H1 (cell line): ENCODE results near the gene WDR6. TPM values are rescaled to one million over a fixed set of nuclear protein-coding genes. Genes with fewer than 3 reads are reported as not detected.

Experiments used
- CTCF ChIA-PET: fragments of 300-600 bp; sonication (Branson Sonifier 250); formaldehyde crosslinking; loops from one replicate; lab custom pipeline; 2021; ENCODE audit not compliant: partially characterized antibody; lab: Charles Lee
- POLR2A ChIA-PET: fragments of 300-600 bp; sonication (Branson Sonifier 250); formaldehyde crosslinking; loops from one replicate; lab custom pipeline; 2021; ENCODE audit warnings: inconsistent platforms; ENCODE audit not compliant: partially characterized antibody; lab: Charles Lee
- DNase-seq, 2 experiments: peaks; one replicate each; pipeline versions ENCODE4 v3.0.0 to v3.0.0-alpha.2; 2010 to 2022; ENCODE audit warnings: low spot score in 2 of 2, low read depth in 1 of 2, mixed read lengths in 1 of 2
- FAIRE-seq: peaks from 2 replicates; lab custom pipeline; 2011; peaks lifted over from hg19 to GRCh38; lab: Jason Lieb, UNC
- H2AFZ ChIP-seq: 2 replicates; pipeline ENCODE4 v1.8.1; 2012; ENCODE audit warnings: low read length, inconsistent platforms
- H2AK5ac ChIP-seq: 2 replicates; pipeline ENCODE4 v1.6.1; 2013; ENCODE audit warnings: low read depth, low read length
- H2BK120ac ChIP-seq: replicated peaks from 2 replicates; pipeline ENCODE3; 2013; ENCODE audit warnings: low read depth, low read length, inconsistent platforms
- H2BK12ac ChIP-seq: 2 replicates; pipeline ENCODE4 v1.6.1; 2013; ENCODE audit warnings: low read depth, low read length
- H2BK15ac ChIP-seq: 2 replicates; pipeline ENCODE4 v1.6.1; 2013; ENCODE audit warnings: low read length
- H2BK20ac ChIP-seq: 2 replicates; pipeline ENCODE4 v1.6.1; 2013; ENCODE audit warnings: low read length
- H2BK5ac ChIP-seq: 2 replicates; pipeline ENCODE4 v1.6.1; 2013; ENCODE audit warnings: low read depth, low read length
- H3K14ac ChIP-seq: 2 replicates; pipeline ENCODE4 v1.6.1; 2013; ENCODE audit warnings: inconsistent platforms; ENCODE audit not compliant: insufficient read length
- H3K18ac ChIP-seq: 2 replicates; pipeline ENCODE4 v1.6.1; 2013; ENCODE audit warnings: low read length; ENCODE audit errors: extremely low read depth
- H3K23ac ChIP-seq: 2 replicates; pipeline ENCODE4 v1.6.1; 2013; ENCODE audit warnings: inconsistent platforms; ENCODE audit not compliant: insufficient read length
- H3K23me2 ChIP-seq: 2 replicates; pipeline ENCODE4 v1.6.1; 2013; ENCODE audit warnings: low read depth, low read length
- H3K27ac ChIP-seq: 2 replicates; pipeline ENCODE4 v1.6.1; 2011; ENCODE audit warnings: low read depth, low read length, inconsistent platforms
- H3K27me3 ChIP-seq, 4 experiments: replicated peaks in 1 of 4; 1 replicate in 1 of 4; 2 replicates in 3 of 4; pipeline versions ENCODE4 v1.6.1 to v1.8.1; 2011 to 2013; ENCODE audit warnings: low read length in 3 of 4, mild to moderate bottlenecking in 3 of 4, inconsistent platforms in 2 of 4, mixed read lengths in 2 of 4, moderate library complexity in 1 of 4; ENCODE audit not compliant: control insufficient read depth in 3 of 4, insufficient read depth in 3 of 4; ENCODE audit errors: extremely low read depth in 1 of 4
- H3K36me3 ChIP-seq, 4 experiments: 2 replicates each; pipeline versions ENCODE4 v1.6.1 to v1.8.1; 2011 to 2013; ENCODE audit warnings: mild to moderate bottlenecking in 4 of 4, low read length in 3 of 4, moderate library complexity in 2 of 4, control low read depth in 1 of 4, inconsistent platforms in 1 of 4; ENCODE audit not compliant: insufficient read depth in 4 of 4, control insufficient read depth in 2 of 4
- H3K4ac ChIP-seq: replicated peaks from 2 replicates; pipeline ENCODE3; 2013; ENCODE audit warnings: low read length, low read depth, mixed read lengths, inconsistent platforms; ENCODE audit not compliant: insufficient read length
- H3K4me1 ChIP-seq, 4 experiments: replicated peaks in 1 of 4; 1 replicate in 1 of 4; 2 replicates in 3 of 4; pipeline versions ENCODE4 v1.6.1 to v1.8.1; 2011 to 2013; ENCODE audit warnings: low read length in 3 of 4, inconsistent platforms in 2 of 4, mixed read lengths in 1 of 4; ENCODE audit not compliant: insufficient read depth in 4 of 4, control insufficient read depth in 3 of 4
- H3K4me2 ChIP-seq, 2 experiments: 2 replicates each; pipeline versions ENCODE4 v1.6.1 to v1.8.1; 2011 to 2013; ENCODE audit warnings: low read depth in 2 of 2, low read length in 2 of 2, control low read depth in 1 of 2, inconsistent platforms in 1 of 2, mild to moderate bottlenecking in 1 of 2; ENCODE audit not compliant: insufficient read depth in 1 of 2
- H3K4me3 ChIP-seq, 4 experiments: fragments of 200-600, 300-600 bp in 1 of 4; sonication (generic), shearing (Covaris generic), sonication (Bioruptor Twin) in 1 of 4; 2 replicates each; pipeline versions ENCODE4 v1.5.1 to v1.8.1; 2011 to 2016; ENCODE audit warnings: low read length in 4 of 4, low read depth in 3 of 4, control low read depth in 2 of 4, inconsistent platforms in 2 of 4, mild to moderate bottlenecking in 2 of 4, mixed read lengths in 1 of 4, moderate library complexity in 1 of 4; ENCODE audit not compliant: insufficient read depth in 2 of 4; ENCODE audit errors: extremely low read depth in 1 of 4
- H3K56ac ChIP-seq: replicated peaks from 2 replicates; pipeline ENCODE3; 2013; ENCODE audit warnings: low read depth, mild to moderate bottlenecking, mixed read lengths, low read length, inconsistent platforms; ENCODE audit not compliant: insufficient read length
- H3K79me1 ChIP-seq: 2 replicates; pipeline ENCODE4 v1.6.1; 2013; ENCODE audit warnings: low read depth, low read length, control low read depth
- H3K79me2 ChIP-seq, 2 experiments: 2 replicates each; pipeline versions ENCODE4 v1.6.1 to v1.8.1; 2012 to 2013; ENCODE audit warnings: low read length in 2 of 2, mild to moderate bottlenecking in 2 of 2, inconsistent platforms in 1 of 2; ENCODE audit not compliant: insufficient read depth in 2 of 2, control insufficient read depth in 1 of 2
- H3K9ac ChIP-seq, 4 experiments: replicated peaks in 1 of 4; 1 replicate in 1 of 4; 2 replicates in 3 of 4; pipeline versions ENCODE4 v1.6.1 to v1.8.1; 2011 to 2013; ENCODE audit warnings: low read depth in 3 of 4, low read length in 3 of 4, control low read depth in 2 of 4, mild to moderate bottlenecking in 2 of 4, moderate library complexity in 2 of 4, inconsistent platforms in 1 of 4; ENCODE audit errors: extremely low read depth in 1 of 4
- H3K9me3 ChIP-seq, 2 experiments: 2 replicates each; pipeline versions ENCODE4 v1.6.1 to v1.8.1; 2012 to 2013; ENCODE audit warnings: mild to moderate bottlenecking in 2 of 2, moderate library complexity in 2 of 2, control low read depth in 1 of 2, inconsistent platforms in 1 of 2, low read depth in 1 of 2, low read length in 1 of 2, mixed read lengths in 1 of 2; ENCODE audit not compliant: insufficient read depth in 2 of 2
- H4K20me1 ChIP-seq, 2 experiments: replicated peaks in 1 of 2; 2 replicates each; pipeline versions ENCODE3 to v1.8.1; 2011 to 2013; ENCODE audit warnings: inconsistent platforms in 2 of 2, low read length in 2 of 2, mild to moderate bottlenecking in 1 of 2; ENCODE audit not compliant: insufficient read depth in 2 of 2, control insufficient read depth in 1 of 2
- H4K5ac ChIP-seq: 2 replicates; pipeline ENCODE4 v1.6.1; 2013; ENCODE audit warnings: low read length, low read depth, mixed read lengths, inconsistent platforms; ENCODE audit not compliant: insufficient read length
- H4K8ac ChIP-seq: 2 replicates; pipeline ENCODE4 v1.8.0; 2013; ENCODE audit warnings: mild to moderate bottlenecking, moderate library complexity, low read length, inconsistent platforms; ENCODE audit not compliant: insufficient read depth; ENCODE audit errors: extremely low read depth
- H4K91ac ChIP-seq: replicated peaks from 2 replicates; pipeline ENCODE3; 2013; ENCODE audit warnings: low read length, mixed read lengths, inconsistent platforms; ENCODE audit not compliant: insufficient read length
- CREB1 ChIP-seq: IDR thresholded peaks from 2 replicates; pipeline ENCODE4 v1.6.1; 2012; ENCODE audit warnings: inconsistent platforms
- EGR1 ChIP-seq: IDR thresholded peaks from 2 replicates; pipeline ENCODE4 v1.6.1; 2011; ENCODE audit warnings: low read depth, low read length, borderline replicate concordance
- HDAC2 ChIP-seq, 2 experiments: fragments of 300-600 bp in 1 of 2; sonication (generic) in 1 of 2; IDR thresholded peaks; 2 replicates each; pipeline ENCODE4 v1.6.1; 2011 to 2012; ENCODE audit warnings: low read depth in 2 of 2, low read length in 2 of 2, mild to moderate bottlenecking in 2 of 2, moderate library complexity in 2 of 2, borderline replicate concordance in 1 of 2, inconsistent platforms in 1 of 2
- PHF8 ChIP-seq: fragments of 200-600 bp; sonication (generic); conservative IDR thresholded peaks from 2 replicates; pipeline ENCODE4 v1.7.1; 2012; ENCODE audit warnings: low read depth, mild to moderate bottlenecking, inconsistent platforms, low read length, moderate library complexity
- SIN3A ChIP-seq, 2 experiments: IDR thresholded peaks in 1 of 2; conservative IDR thresholded peaks in 1 of 2; 2 replicates each; pipeline ENCODE4 v1.6.1; 2011 to 2012; ENCODE audit warnings: low read length in 2 of 2, improper control_type of control experiment in 1 of 2, low read depth in 1 of 2, mild to moderate bottlenecking in 1 of 2
- SP1 ChIP-seq: IDR thresholded peaks from 2 replicates; pipeline ENCODE4 v1.6.1; 2011; ENCODE audit warnings: low read depth, low read length
- SUZ12 ChIP-seq: fragments of 200-600 bp; sonication (generic); IDR thresholded peaks from 2 replicates; pipeline ENCODE4 v1.6.1; 2012; ENCODE audit warnings: mild to moderate bottlenecking, inconsistent platforms, low read length, moderate library complexity, mixed read lengths
- WGBS, 2 experiments: shearing (Covaris generic) in 1 of 2; methylation state at CpG; one replicate each; pipeline versions ENCODE4 v1.1.6 to v1.1.7; 2013 to 2015; ENCODE audit warnings: low lambda C conversion rate in 2 of 2, mixed read lengths in 2 of 2, inconsistent platforms in 1 of 2, low coverage in 1 of 2, missing lambda C conversion rate in 1 of 2; ENCODE audit not compliant: insufficient replicate concordance in 2 of 2, insufficient coverage in 1 of 2, insufficient read length in 1 of 2; ENCODE audit errors: extremely low coverage in 1 of 2, missing lambda C conversion rate in 1 of 2; 5-methylcytosine and 5-hydroxymethylcytosine counted together
- polyA plus RNA-seq, 7 experiments: library from polyadenylated mRNA; depleted of rRNA in 3 of 7; stranded (reverse) in 5 of 7; unstranded in 2 of 7; fragments of >200 nt in 5 of 7; fragments of 200-250 nt in 2 of 7; gene quantifications; 1 replicate in 5 of 7; 2 replicates in 1 of 7; 4 replicates in 1 of 7; pipeline versions ENCODE4 v1.2.1 to v1.2.3, GENCODE V29; 2011 to 2013; ENCODE audit warnings: missing spikeins in 2 of 7, mixed read lengths in 2 of 7
- total RNA-seq: library from RNA; stranded (reverse); fragmentation: NEBNext Ultra II Directional; extraction: Animal tissue kit (Norgen Biotek cat#: 25700); gene quantifications from 2 replicates; pipeline ENCODE4 v1.2.1, GENCODE V29; 2021

The WDR6 gene
- total and polyA plus RNA-seq, 2 of the 8 experiments (the other 6 are each of a cell fraction or from before 2014, with no cell fraction given): 180 to 257 TPM

- peaks cover 0 to 16% of the 10 kb centered on the region in 2 experiments; a peak in 1 of 4 replicates for H3K79me2 ChIP-seq
- 9% methylated on average over 35 of the region's 51 CpGs; no CpG with 5 or more reads in 1 of the 2 experiments for WGBS, 2 experiments
- peak in 1 of 2 experiments; percentile 65 for DNase-seq
These were observed 13.4 kb downstream of the WDR6 start for GRCh38 chr3:49020330-49021212.

More at GRCh38 chr3:49020330-49021212, 13.4 kb downstream of the WDR6 start:
- Histone ChIP-seq H2BK20ac (no peak overlapping the region), H3K9ac (peak overlapping the region; percentile 86 to 96 (median 93)), H3K27me3 (no peaks in the 10 kb centered on the region), H4K8ac (peak overlapping the region; percentile 99; the same call in 1 of the 2 replicates), H3K56ac (peak overlapping the region; percentile 75), H4K5ac (peak overlapping the region; percentile 75), H3K4me2 (peak overlapping the region; percentile 96 to 98), H2BK12ac (0 out of 2 replicates have a peak overlapping the region, but pooled peaks have one; percentile 75), H3K4me3 (peak overlapping the region; percentile 84 to 97 (median 95)), H4K91ac (peak overlapping the region; percentile 62), H3K9me3 (no peaks in the 10 kb centered on the region), H4K20me1 (peaks cover 13 to 17% of the 10 kb centered on the region in 2 experiments), H2BK5ac (peak overlapping the region; percentile 98), H2AFZ (no peak overlapping the region), H3K4me1 (peaks cover 0 to 21% (median 13%) of the 10 kb centered on the region in 4 experiments; a peak in 6 of 7 replicates), H3K23ac (no peak overlapping the region), H3K4ac (peak overlapping the region; percentile 62), H3K27ac (peak overlapping the region; percentile 91), H3K18ac (peak overlapping the region; percentile 6), H3K14ac (no peak overlapping the region), H3K36me3 (peaks cover 18 to 38% (median 26%) of the 10 kb centered on the region in 4 experiments), H2BK15ac (no peak overlapping the region), H2AK5ac (0 out of 2 replicates have a peak overlapping the region, but pooled peaks have one; percentile 77), H3K79me1 (peaks cover 5% of the 10 kb centered on the region), H2BK120ac (no peak overlapping the region), H3K23me2 (peaks cover 32% of the 10 kb centered on the region)
- no peak for FAIRE-seq
- ChIA-PET POLR2A (interaction anchor here (0.6 to 38.8 kb wide), 20 partner anchors 8 to 1326 kb away, joined by 3 to 1518 read pairs (median 6); partner anchors contain the start of genes DALRD3, IMPDH2, IP6K2 and KLHDC8B), CTCF (interaction anchor here (0.6 to 24.3 kb wide), 11 partner anchors 8 to 519 kb away, joined by 3 to 467 read pairs (median 3); partner anchors contain the start of genes P4HTM, QARS1, QRICH1 and WDR6)
- TF ChIP-seq EGR1 (no peak), SP1 (no peak), SIN3A (conservative IDR thresholded peaks at IDR 0.05 in 1 of 2, IDR thresholded peaks at IDR 0.05 in 1 of 2; ENCODE audit: low read depth in 1 of 2, low read length in 2 of 2) (0 out of 4 replicates have a peak, but pooled peaks of 1 of the 2 experiments have one; percentile 0), HDAC2 (IDR thresholded peaks at IDR 0.05; ENCODE audit: borderline replicate concordance in 1 of 2, low read depth in 2 of 2, low read length in 2 of 2) (0 out of 4 replicates have a peak, but pooled peaks of 1 of the 2 experiments have one; percentile 16), PHF8 (peak; percentile 3; the same call in 1 of the 2 replicates), SUZ12 (no peak), CREB1 (0 out of 2 replicates have a peak, but pooled peaks have one; percentile 9)
